ENCODE results near the gene ARHGAP25.

GRCh38 chr2:68863996-68864395 is 129.4 kb downstream of the ARHGAP25 start:
- TF ChIP-seq CTCF (conservative IDR thresholded peaks at IDR 0.05) (no peak), ZFX (IDR thresholded peaks at IDR 0.05) (no peak)

Data from C4-2B (cell line).